NB4 (cell line): ENCODE measurements around the gene SLC6A19.

ENCODE experiments used
- DNase-seq: peaks from one replicate; pipeline ENCODE4 v3.0.0; 2010; ENCODE audit warnings: low read depth
- H3K4me3 ChIP-seq: one replicate; pipeline ENCODE4 v1.5.1; 2011; ENCODE audit warnings: mild to moderate bottlenecking, low read depth, low read length, moderate library complexity
- MYC ChIP-seq: IDR thresholded peaks from 2 replicates; pipeline ENCODE4 v1.6.1; 2011; ENCODE audit warnings: low read depth, low read length
- POLR2A ChIP-seq: IDR thresholded peaks from 2 replicates; pipeline ENCODE4 v1.6.1; 2011; ENCODE audit warnings: mild to moderate bottlenecking; ENCODE audit not compliant: insufficient read length; ENCODE audit errors: extremely low read depth
- TF ChIP-seq, protein P1 (sequence below): IDR thresholded peaks from 2 replicates; pipeline ENCODE4 v1.6.1; 2011; ENCODE audit warnings: low read depth, low read length
- TF ChIP-seq, protein P2 (sequence below): IDR thresholded peaks from one replicate; pipeline ENCODE4 v1.5.1; 2012; ENCODE audit warnings: low read depth, low read length

The SLC6A19 gene

DNA sequence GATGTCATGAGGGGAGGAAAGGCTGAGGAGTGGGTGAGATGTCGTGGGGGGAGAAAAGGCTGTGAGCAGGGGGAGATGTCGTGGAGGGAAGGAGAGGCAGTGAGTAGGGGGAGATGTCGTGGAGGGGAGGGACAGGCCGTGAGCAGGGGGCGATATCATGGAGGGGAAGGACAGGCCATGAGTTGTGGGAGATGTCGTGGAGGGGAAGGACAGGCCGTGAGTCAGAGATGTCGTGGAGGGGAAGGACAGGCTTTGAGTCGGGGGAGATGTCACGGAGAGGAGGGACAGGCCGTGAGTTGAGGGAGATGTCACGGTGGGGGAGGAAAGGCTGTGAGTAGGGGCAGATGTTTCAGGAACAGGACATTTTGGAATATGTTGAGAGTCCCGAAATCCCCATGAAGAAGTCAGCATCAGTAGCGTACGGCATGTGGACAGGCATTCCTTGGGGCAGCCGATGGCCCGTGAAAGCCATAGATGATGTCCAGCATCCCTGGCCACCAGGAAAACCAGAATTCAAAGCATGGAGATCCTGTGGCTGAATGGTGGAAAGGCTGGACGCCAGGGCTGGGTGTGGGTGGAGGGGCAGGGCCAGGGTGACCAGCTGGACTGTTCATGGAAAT, 8.3 kb upstream of the SLC6A19 start:
- TF ChIP-seq, protein P1, sequence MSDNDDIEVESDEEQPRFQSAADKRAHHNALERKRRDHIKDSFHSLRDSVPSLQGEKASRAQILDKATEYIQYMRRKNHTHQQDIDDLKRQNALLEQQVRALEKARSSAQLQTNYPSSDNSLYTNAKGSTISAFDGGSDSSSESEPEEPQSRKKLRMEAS: no peak
- no peak for TF ChIP-seq POLR2A
- TF ChIP-seq MYC: no peak
- TF ChIP-seq, protein P2, sequence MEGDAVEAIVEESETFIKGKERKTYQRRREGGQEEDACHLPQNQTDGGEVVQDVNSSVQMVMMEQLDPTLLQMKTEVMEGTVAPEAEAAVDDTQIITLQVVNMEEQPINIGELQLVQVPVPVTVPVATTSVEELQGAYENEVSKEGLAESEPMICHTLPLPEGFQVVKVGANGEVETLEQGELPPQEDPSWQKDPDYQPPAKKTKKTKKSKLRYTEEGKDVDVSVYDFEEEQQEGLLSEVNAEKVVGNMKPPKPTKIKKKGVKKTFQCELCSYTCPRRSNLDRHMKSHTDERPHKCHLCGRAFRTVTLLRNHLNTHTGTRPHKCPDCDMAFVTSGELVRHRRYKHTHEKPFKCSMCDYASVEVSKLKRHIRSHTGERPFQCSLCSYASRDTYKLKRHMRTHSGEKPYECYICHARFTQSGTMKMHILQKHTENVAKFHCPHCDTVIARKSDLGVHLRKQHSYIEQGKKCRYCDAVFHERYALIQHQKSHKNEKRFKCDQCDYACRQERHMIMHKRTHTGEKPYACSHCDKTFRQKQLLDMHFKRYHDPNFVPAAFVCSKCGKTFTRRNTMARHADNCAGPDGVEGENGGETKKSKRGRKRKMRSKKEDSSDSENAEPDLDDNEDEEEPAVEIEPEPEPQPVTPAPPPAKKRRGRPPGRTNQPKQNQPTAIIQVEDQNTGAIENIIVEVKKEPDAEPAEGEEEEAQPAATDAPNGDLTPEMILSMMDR: no peak
- H3K4me3 ChIP-seq: no peak overlapping the region
- no peak for DNase-seq

DNA sequence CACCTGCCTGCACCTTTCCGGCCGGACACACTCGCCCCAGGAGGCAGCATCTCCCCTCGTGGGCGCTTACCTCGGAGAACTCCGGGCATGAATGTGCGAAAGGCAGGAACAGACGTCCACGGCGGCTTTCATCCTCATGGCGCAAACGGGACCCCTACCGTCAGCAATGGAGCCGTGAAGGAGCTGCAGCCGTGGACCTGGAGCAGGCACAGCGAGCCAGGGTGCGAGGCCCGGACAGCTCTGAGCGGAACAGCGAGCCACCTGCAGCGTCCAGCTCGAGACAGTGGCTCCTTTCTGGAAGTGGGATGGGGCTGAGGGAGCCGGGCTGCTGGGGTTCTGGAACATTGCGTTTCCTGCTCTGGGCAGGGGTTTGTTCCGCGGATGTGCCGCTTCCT, 7.8 kb upstream of the SLC6A19 start:
- TF ChIP-seq POLR2A (no peak), MYC (no peak)
- TF ChIP-seq, protein P2: no peak
- TF ChIP-seq, protein P1: no peak
- no peak for DNase-seq
- H3K4me3 ChIP-seq: no peak overlapping the region

DNA sequence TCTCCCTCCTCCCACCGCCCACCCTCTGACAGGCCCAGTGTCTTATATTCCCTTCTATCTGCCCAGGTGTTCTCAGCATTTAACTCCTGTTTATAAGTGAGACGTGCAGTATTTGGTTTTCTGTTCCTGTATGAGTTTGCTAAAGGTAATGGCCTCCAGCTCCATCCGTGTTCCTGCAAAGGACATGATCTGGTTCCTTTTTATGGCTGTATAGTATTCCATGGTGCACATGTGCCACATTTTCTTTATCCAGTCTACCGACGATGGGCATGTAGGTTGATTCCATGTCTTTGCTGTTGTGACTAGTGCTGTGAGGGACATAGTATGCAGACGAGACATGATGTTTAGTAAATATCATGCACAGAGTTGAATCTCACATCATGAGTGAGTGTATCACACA, 7.0 kb upstream of the SLC6A19 start:
- TF ChIP-seq, protein P2: no peak
- TF ChIP-seq MYC: no peak

DNA sequence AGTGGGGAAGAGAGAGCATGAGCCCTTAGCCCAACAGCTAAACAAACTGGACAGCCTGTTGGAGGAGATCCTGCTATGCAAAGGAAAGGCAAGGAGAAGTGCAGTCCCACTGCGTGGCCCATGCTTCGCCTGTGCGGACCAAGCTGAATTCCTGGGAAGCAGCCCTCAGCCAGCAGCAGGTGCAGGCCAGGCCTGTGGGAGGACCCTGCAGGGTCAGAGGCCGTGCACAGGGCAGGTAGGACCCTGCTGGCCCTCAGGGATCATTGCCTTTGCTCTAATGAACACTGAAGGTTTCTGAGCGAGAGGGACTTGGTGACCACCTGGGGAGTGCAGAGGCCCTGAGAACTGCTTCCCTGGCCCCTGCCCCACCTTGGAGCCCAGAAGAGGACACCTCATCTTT, 6.0 kb upstream of the SLC6A19 start:
- TF ChIP-seq MYC (no peak), POLR2A (no peak)
- TF ChIP-seq, protein P1: no peak
- TF ChIP-seq, protein P2: no peak
- H3K4me3 ChIP-seq: no peak overlapping the region
- no peak for DNase-seq

More for the DNA sequence above, 7.0 kb upstream of the SLC6A19 start:
- no peak for DNase-seq
- H3K4me3 ChIP-seq: no peak overlapping the region

DNA sequence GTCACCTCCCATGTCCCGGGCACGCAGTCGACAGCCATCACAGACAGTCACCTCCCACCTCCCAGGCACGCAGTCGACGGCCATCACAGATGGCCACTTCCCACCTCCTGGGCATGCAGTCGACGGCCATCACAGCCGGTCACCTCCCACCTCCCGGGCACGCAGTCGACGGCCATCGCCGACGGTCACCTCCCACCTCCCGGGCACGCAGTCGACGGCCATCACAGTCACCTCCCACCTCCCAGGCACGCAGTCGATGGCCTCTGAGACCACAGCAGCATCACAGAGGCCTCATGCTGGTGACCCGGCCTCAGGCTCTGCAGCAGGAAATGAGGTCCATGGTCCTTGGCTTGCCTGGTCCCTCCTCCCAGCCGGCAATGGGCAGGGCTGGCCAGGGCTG, 5.5 kb upstream of the SLC6A19 start:
- no peak for TF ChIP-seq POLR2A
- TF ChIP-seq MYC: no peak
- H3K4me3 ChIP-seq: no peak overlapping the region
- no peak for DNase-seq

DNA sequence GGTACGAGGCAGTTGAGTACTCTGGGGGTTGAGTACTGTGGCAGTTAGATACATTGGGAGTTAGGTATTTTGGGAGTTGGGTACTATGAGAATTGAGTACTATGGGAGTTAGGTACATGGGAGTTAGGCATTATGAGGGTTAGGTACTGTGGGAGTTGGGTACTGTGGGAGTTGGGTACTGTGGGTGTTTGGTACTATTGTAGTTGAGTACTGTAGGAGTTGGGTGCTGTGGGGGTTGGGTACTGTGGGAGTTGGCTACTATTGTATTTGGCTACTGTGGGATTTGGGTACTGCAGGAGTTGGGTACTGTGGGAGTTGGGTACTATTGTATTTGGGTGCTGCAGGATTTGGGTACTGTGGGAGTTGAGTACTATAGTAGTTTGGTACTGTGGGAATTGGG, 4.8 kb upstream of the SLC6A19 start:
- no peak for DNase-seq
- no peak for TF ChIP-seq MYC
- TF ChIP-seq, protein P2: no peak
- TF ChIP-seq POLR2A: no peak
- TF ChIP-seq, protein P1: no peak
- H3K4me3 ChIP-seq: no peak overlapping the region
